ENCODE results near the gene AQP5.

The AQP5 gene

DNA sequence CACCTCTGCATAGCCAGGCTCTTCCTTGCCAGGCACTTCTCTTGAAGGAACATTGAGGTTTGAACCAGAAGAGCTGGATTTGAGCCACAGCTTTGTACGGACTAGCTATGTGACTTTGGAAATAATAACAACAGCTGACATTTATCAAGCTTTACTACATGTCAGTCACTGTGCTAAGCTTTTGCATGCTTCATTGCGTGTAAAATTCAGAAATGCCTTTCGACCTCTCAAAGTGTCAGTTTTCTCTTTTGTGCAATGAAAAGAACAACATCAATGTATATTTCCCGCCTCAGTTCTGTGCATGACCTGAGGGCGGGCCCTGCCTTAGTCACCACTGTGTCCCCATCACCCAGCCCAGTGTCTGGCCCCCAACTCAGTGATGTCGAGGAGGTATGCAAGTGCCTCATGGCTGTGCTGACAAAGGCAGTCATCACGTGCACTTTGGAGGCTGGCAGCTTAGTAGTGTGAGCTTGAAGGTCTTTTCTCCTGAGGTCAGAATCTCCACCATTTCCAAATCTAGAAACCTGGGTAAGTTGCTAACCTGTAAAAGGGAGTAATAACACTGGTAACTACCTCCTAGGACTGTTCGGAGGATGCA is 29.0 kb upstream of the AQP5 start:
- no peak for DNase-seq (ENCODE audit: low spot score)

DNA sequence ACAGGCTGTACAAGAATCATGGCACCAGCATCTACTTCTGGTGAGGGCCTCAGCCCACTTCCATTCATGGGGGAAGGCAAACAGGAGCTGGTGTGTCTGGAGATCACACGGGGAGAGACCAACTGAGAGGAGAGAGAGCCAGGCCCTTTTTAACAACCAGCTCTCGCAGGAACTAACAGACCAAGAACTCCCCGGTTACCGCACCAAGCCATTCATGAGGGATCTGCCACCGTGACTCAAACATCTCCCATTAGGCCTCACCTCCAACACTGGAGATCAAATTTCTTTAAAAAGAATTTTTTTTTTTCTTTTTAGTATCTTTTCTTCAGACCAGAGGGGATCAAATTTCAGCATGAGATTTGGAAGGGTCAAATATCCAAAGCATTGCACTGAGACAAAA is 27.9 kb upstream of the AQP5 start:
- no peak for DNase-seq (ENCODE audit: low spot score)

DNA sequence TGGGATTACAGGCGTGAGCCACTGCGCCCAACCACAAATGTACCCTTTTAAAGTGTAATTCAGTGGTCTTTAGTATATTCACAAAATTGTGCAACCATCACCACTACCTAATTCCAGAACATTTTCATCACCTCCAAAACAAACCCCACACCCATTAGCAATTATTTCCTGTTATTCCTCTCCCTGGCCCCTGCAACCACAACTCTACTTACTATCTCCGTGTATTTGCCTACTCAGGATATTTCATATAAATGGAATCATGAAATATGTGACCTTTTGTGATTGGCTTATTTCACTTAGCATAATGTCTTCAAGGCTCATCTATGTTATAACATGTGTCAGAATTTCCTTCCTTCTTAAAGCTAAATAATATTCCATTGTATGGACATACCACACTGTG is 27.2 kb upstream of the AQP5 start:
- no peak for DNase-seq (ENCODE audit: low spot score)

DNA sequence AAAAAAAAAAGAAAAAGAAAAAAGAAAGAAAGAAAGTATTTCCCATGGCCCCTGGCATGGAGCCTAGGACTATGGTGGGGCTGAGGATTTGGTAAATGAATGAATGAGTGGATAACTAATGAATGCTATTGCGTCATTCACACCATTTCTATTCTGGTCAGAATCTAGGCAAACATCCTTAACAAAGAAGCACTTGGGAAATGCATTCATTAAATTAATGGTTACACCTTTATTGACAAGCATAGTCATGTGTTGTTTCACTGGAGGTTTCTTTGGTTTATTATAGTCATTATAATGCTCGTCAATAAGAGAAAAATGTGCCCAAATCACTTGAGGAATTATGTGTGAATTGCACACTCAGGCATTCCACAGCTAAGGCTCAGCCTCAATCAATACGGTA is 24.7 kb upstream of the AQP5 start:
- DNase-seq (ENCODE audit: low spot score): no peak

DNA sequence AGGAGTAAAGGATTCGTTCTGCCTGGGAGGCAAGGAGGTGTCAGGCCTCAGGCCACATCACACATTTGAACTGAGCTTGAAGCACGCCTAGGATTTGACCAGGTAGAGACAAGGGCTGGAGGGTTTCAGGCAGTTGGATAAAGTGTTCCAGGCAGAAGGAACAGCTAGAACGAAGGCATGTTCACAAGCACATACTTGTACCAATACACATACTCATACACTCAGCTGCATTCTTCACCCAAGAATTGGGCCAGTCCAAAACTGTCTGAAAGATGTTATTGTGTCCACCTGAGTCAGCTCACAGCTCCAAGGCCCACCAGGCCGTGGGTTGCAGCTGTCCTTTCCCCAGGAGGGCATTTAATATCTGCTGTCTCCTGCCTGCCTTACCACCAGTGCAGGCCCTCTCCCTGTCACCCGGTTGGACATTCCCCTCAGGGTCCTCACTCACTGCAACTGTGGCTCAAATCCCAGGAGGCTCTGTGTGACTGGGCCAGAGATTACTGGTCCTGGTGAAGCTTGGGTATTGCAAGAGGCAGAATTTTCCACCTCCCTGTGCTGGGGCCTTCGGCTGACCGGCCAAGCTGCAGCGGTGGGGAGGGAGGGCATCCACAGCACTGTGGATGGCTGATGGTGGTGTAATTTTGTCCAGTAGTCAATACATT is 23.9 kb upstream of the AQP5 start:
- no peak for DNase-seq (ENCODE audit: low spot score)

DNA sequence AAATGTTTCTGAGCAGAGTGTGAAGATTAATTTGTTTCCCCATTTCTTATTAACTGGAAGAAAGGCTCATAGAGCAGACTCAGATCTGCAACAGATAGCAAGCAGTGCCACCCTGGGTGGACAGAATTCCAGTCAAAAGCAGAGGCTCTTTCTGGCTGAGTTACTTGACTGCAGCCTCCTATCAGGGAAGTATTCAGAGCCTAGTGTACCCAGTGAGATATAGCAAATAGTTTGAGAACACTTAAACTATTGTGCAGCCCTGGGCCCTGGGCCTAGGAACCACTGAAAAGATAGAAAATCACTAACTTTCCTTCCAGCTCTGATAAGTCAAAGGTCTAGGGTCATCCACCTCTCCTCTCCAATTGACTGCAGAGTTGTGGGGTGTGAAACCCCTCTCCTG is 22.4 kb upstream of the AQP5 start:
- DNase-seq (ENCODE audit: low spot score): no peak

DNA sequence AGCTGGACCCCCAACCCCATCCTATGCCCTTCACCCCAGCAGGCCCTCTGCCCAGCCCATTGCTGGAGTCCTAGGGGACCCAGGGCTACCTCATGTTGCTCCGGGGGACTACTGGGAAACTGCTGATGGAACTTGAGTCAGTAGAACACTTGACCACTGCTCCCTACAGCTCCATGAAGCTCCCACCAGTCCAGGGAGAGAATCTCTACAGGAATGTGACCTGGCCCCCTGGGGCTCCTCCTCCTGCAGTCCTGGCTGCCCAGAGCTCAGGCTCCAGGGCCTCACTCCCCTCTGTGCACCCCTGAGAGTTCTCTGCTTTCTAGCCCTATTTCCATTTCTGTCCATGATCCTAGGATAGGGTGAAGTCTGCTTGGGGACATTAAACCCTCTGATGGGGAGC is 22.0 kb upstream of the AQP5 start:
- no peak for DNase-seq (ENCODE audit: low spot score)

DNA sequence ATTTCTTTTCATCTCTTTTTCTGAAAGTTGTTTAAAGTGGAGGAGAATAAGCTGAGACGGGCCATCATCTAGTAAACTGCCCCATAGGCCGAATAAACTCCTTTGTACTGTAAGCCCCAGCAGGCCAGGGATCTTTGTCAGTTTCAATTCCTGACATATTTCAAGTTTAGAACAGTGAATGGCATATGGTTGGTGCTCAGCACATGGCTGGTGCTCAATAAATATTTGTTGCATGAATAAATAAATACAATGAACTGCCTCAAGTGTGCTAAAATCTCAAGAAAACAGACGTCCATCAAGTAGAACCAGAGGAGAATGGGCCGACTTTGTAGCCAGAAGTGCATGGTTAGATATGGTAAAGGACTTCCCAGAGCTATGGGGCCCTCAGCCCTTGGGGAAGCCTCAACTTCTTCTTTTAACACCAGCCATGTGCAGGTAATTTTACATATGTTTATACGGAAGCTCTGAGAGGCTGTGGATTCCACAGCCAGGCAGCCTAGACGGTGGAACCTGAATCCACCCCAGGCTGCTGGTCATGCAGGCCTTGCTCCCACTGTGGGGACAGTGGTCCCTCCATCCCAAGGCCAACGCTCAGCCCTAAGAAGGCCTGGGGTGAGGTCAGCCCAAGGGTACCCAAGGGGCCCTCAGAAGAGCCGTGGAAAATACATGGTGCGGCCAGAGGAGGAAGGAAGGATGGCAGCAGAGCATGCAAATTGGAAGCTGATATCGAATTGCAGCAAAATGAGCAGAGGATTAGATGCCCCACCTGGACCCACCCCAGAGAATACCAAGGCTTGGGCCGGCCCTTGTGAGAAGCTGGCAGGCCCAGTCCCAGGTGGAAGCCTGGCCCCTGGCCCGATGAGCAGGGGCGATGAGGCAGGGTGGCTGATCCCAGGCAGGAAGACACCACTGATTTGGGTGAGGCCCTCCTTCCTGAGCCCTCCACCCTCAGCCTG is 19.8 kb upstream of the AQP5 start:
- DNase-seq (ENCODE audit: low spot score): no peak

DNA sequence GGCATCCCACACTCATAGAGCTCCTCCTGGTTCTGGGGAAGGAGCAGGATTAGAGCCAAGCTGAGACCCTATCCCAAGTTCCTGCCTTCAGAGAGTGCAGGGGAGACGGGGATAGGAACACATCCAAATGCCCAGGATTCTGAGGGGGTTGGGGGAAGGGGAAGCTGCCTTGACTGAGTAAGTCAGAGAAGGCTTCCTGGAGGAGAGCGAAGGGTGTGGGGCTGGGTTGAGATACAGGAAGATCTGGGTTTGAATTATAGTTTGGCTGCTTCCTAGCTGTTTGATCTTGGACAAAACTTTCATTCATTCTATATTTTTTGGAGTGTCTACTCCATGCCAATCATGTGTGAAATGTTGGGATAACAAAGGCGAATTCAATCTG is 19.2 kb upstream of the AQP5 start:
- DNase-seq (ENCODE audit: low spot score): no peak

DNA sequence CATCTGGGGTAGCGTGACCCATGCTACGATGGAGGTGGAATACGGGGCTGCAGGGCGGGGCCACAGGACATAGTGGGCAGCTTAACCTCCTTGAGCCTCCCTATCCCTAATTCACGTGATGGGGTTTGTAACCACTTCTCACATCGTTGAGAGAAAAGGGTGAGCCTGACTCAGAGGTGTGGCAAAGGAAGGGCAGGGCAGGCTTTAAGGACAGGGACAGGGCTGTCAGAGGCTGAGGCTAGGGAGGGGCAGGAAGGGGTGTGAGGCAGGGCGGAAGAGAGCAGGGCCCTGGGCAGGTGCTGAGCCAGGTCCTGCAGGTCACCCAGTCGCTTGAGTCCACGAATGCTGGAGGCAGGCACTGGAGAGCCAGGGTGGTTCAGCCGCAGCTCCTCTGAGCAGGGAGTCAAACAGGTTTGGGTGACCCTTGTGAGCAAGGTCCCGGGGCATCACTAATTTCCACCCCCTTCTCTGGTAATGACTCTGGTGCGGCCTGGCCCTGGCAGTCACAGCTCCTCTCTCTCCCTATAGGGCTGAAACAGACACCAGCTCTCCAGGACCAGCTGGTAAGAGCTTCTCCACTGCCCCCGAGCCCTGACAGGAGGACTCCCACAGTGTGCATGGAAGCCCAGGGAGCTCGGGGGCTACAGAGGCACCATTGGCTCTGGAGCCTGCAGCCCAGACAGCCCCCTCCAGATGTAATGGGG is 18.6 kb upstream of the AQP5 start:
- no peak for DNase-seq (ENCODE audit: low spot score)

DNA sequence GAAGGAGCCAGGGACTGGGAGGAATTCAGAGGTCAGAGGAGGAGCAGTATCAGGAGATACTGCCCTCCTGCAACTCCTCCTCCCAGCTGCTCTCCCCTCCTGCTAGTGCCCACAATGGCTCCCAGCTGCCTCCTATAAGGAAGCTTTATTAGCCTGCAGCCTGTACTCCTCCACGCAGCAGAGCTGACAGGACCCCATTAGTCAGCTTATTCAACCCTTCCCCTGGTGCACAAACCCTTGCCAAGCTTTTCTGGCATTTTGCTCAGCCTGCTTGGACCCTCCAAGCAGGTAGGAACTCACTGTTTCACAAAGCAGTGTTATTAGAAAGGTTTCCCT is 18.1 kb upstream of the AQP5 start:
- DNase-seq (ENCODE audit: low spot score): no peak

DNA sequence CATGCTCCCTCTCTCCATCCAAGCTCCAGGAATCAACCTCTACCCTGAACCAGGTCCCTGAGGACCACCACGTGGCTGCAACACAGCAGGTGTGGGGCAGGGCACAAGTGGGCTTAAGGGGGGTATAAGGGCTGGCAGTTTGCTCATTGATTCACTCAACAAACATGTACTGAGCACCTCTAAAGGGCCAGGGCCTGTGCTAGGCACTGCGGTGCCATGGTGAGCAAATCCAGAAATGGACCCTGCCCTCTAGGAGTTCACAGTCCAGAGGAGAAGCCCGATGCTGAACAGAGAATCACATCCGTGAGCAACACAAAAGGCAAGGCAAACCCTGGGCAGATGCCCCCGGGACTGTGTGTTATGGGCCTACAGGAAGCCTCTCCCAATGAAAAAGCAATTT is 17.6 kb upstream of the AQP5 start:
- no peak for DNase-seq (ENCODE audit: low spot score)

DNA sequence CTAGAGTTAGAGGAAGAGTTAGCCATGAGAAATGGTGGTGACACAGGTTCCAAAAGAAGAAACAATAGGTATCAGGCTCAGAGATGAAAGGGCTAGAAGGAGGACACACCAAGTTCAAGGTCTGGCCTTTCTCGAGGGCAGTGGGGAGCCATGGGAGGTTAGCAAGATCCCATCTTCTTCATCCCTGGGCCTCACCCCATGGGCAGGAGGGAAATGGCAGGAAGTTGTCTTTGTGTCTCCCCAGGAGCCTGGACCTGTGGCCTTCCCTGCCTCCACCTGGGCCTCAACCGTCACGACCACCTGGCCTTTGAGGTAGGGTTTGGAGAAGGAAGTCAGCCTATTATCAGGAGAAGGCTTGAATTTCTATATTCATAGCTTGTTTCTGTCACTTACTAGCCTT is 17.0 kb upstream of the AQP5 start:
- no peak for DNase-seq (ENCODE audit: low spot score)

DNA sequence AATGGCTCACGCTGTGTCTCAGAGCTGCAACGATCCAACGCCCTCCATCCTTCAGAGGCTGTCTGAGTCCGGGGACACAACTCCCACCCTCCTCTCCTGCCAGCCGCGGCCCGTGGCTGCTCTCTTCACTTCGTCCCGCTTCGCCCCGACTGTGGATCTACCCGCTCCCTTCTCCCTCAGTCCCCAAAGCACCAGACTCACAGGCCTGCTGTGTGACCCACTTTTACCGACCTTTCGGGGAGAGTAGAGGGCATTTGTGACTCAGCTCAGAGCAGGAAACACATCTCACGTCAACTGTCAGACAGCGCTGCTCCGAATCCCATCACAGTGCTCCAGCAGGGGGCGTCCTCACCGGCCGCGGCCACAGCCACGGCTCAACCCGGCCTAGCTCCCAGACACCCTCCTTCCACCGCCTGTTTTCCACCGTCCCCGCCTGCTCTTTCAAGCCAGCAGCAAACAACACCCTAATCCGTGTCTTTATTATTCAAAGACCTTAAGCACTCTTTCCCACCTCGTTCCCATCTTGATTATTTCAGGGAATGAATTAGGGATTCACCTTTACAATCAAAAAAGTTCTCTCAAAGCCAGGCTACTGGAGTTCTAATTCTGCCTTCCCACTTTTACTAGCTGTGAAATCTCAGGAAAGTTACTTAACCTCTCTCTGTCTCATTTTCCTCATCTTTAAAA is 16.1 kb upstream of the AQP5 start:
- DNase-seq (ENCODE audit: low spot score): peak; percentile 88

DNA sequence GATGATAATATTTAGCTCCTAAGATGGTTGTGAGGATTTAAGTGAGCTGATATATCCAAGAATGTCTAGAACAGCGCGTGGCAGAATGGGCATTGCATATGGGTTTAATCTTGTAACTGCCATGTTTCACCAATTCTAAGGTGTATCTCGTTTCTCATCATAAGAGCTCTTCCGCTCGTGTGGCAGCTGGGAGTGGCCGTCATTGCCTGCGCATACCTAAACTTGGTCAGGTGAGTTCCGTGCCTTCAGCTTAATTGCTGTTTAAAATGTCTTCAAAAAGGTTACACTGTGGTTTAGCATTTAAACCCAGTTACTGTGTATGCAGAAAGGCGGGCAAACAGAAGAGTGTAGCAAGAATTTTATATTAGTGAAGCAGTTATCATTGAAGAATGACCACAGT is 15.6 kb upstream of the AQP5 start:
- no peak for DNase-seq (ENCODE audit: low spot score)

DNA sequence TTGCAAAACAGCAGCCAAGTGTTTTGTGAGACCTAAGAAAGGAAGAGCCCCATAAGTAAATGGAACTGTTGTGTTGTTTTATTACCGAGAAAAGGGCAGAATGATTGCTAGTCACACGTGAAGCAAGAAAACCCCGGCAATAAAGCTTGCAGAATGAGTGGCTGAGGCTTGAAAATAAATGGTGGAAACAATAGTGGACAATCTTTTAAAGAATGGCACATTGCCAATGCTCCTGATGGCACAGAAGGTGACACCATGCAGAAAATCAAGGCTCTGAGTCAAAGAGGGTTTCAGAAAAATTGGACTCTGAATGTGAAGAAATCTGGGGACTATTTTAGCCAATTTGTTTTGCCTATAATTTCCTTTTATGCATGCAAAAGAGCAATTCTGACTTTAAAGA is 15.2 kb upstream of the AQP5 start:
- no peak for DNase-seq (ENCODE audit: low spot score)

DNA sequence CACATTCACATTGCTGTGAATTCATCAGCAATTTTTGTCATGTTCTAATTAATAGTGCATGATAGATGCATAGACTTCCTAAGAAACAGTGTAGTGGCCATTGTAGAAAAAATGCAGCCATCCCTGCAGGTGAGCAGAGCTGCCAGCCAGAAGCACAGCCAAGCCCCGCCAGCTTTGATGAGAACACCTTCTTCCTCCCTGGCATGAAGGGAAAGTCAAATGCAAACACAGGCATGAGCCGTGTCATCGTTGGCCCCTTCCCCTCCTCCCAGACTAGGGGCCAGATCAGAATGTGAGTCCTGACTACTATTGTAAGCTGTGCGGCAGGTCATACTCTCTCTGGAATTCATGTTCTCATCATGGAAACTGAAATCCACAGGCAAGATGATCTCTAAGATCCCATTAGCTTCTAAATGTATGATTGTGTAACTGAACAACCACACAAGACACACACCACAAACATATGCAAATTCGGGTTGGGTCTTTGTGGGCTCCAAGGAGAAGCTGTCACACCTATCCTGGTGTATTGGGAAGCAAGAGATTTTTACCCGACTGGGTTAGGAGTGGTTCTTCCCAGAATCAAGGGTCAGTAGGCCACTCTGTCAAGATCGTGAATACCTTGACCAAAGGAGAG is 14.0 kb upstream of the AQP5 start:
- DNase-seq (ENCODE audit: low spot score): no peak

DNA sequence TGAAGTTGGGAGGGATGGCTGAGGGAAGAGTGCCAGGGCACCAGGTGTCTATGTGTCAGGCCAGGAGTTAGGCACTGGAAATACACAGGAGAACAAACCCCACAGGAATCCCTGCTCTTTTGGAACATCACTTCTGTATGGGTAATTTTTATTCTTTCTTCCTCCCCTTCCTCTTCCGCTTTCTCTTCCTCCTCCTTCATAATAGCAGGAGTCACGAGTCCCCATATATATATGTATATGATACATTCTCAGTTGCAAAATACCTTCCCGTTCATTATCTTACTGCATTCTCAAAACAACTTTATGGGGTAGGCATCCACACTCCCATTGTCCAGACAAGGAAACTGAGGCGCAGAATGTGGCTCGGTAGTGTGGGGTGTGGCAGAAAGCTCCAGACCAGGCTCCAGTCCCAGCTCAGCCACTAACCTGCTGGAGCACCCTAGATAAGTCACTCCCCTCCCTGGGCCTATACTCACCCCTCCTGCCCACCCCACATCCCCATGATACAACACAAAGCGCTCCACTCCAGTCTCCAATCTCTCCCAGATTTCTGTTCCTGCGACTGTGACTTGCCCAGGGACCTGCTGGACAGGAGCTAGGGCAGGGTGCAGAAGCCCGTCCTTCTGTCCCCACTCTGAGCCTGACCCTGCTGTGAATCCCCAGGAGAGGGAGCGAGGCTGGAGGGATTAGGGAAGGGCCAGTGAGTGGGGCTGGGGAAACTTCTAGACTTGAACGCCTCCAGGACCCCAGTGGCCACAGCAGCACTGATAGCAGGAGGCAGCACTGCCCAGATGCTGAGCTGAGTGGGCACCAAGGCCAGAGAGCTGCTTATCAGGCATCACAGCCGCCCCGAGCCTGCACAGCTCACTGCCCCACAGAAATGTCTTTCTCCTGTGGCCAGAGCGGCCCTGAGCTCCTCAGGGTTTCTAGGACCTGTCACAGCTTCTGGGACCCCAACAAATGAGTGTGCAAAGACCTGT is 12.5 kb upstream of the AQP5 start:
- DNase-seq (ENCODE audit: low spot score): no peak

DNA sequence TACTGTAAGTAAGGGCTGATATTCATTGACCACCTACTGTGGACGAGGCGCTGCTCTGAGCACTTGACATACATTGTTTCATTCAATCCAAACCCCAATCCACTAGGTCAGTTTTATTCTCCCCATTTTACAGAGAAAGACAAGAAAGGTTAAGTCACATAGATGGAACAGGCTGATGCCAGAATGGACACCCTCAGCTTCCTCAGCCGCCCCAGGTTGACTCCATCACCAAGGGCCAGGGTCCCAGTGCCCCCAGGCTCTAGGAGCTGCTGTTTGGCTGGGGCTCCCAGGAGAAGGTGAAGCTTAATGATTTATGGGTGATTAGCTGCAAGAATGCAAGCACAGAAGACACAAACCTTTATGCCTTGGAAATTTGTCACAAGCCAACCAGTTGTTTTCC is 11.8 kb upstream of the AQP5 start:
- DNase-seq (ENCODE audit: low spot score): no peak
